Stimulated activated CD8-positive, alpha-beta memory T cell treated with anti-CD3 and anti-CD28 coated beads, Interleukin-2, amount 100 ng/mL, for 48 hours (primary cell): ENCODE measurements around the gene CHD6.

Source experiments
- DNase-seq, 2 donors: peaks; one replicate each; pipeline ENCODE4 v3.0.0-alpha.2; 2020; ENCODE audit warnings: low read depth in 2 of 2

Gene CHD6

GRCh38 chr20:41592516-41593216 lies 25.5 kb downstream of the CHD6 start:
- no peak for DNase-seq

- no peak for DNase-seq
These were observed 30.2 kb downstream of the CHD6 start for GRCh38 chr20:41587956-41588355.

- DNase-seq, result no peak
These were observed 30.7 kb downstream of the CHD6 start for GRCh38 chr20:41587523-41587922.

GRCh38 chr20:41586772-41587171 lies 31.4 kb downstream of the CHD6 start:
- no peak for DNase-seq

- DNase-seq, result no peak
These were observed 37.8 kb downstream of the CHD6 start for GRCh38 chr20:41580350-41580749.

GRCh38 chr20:41577129-41578009 lies 40.8 kb downstream of the CHD6 start:
- DNase-seq, result no peak

- DNase-seq, result no peak
These were observed 42.8 kb downstream of the CHD6 start for GRCh38 chr20:41575412-41575811.

GRCh38 chr20:41574802-41575389 lies 43.3 kb downstream of the CHD6 start:
- no peak for DNase-seq

- no peak for DNase-seq
These were observed 44.2 kb downstream of the CHD6 start for GRCh38 chr20:41573955-41574354.

- DNase-seq, result no peak
These were observed 46.1 kb downstream of the CHD6 start for GRCh38 chr20:41572010-41572572.

- DNase-seq, result no peak
These were observed 47.2 kb downstream of the CHD6 start for GRCh38 chr20:41571006-41571405.

- DNase-seq, result no peak
These were observed 47.6 kb downstream of the CHD6 start for GRCh38 chr20:41570557-41570956.

- DNase-seq, result no peak
These were observed 50.6 kb downstream of the CHD6 start for GRCh38 chr20:41567615-41568014.

GRCh38 chr20:41566896-41567527 lies 51.2 kb downstream of the CHD6 start:
- no peak for DNase-seq

- no peak for DNase-seq
These were observed 55.1 kb downstream of the CHD6 start for GRCh38 chr20:41563087-41563486.

- no peak for DNase-seq
These were observed 57.2 kb downstream of the CHD6 start for GRCh38 chr20:41560970-41561369.

GRCh38 chr20:41559658-41560057 lies 58.5 kb downstream of the CHD6 start:
- no peak for DNase-seq

GRCh38 chr20:41553142-41553879 lies 64.9 kb downstream of the CHD6 start:
- DNase-seq, result no peak

GRCh38 chr20:41552295-41553068 lies 65.7 kb downstream of the CHD6 start:
- no peak for DNase-seq

- DNase-seq, result no peak
These were observed 67.0 kb downstream of the CHD6 start for GRCh38 chr20:41551011-41551705.
